GM19043 (cell line): ENCODE measurements around the gene MRE11.
"Not testable (repeated sequence)": the region's sequence is repeated elsewhere in the genome, so short reads cannot be mapped to it uniquely, and the experiment has no call there.

ENCODE experiments used
- ATAC-seq: cut with Tn5 transposase; IDR thresholded peaks from one replicate; pipeline ENCODE4 v1.9.1; 2021; ENCODE audit warnings: low read depth; ENCODE audit not compliant: unreplicated experiment

MRE11 gene

GRCh38 chr11:94433049-94433448, 60.6 kb downstream of the MRE11 start:
- no peak for ATAC-seq

GRCh38 chr11:94424662-94425061, 69.0 kb downstream of the MRE11 start:
- ATAC-seq: no peak

GRCh38 chr11:94424011-94424410, 69.6 kb downstream of the MRE11 start:
- ATAC-seq: no peak

- no peak for ATAC-seq
Observed at GRCh38 chr11:94423507-94423906, 70.1 kb downstream of the MRE11 start.

- no peak for ATAC-seq
Observed at GRCh38 chr11:94418123-94418765, 75.4 kb downstream of the MRE11 start.

- ATAC-seq: no peak
Observed at GRCh38 chr11:94417386-94417987, 76.2 kb downstream of the MRE11 start.

GRCh38 chr11:94405062-94405833, 88.4 kb downstream of the MRE11 start:
- ATAC-seq: no peak

- no peak for ATAC-seq
Observed at GRCh38 chr11:94402355-94402754, 91.3 kb downstream of the MRE11 start.

- ATAC-seq: no peak
Observed at GRCh38 chr11:94401773-94402265, 91.8 kb downstream of the MRE11 start.

GRCh38 chr11:94400839-94401772, 92.5 kb downstream of the MRE11 start, which contains the start of gene GPR83:
GPR83 (minus strand) TSS chr11:94401419; CDS start chr11:94401247, 172 bp downstream.
- no peak for ATAC-seq

- no peak for ATAC-seq
Observed at GRCh38 chr11:94400457-94400838, 93.2 kb downstream of the MRE11 start.

GRCh38 chr11:94400050-94400449, 93.6 kb downstream of the MRE11 start:
- ATAC-seq: no peak

- ATAC-seq: no peak
Observed at GRCh38 chr11:94398101-94398500, 95.5 kb downstream of the MRE11 start.

GRCh38 chr11:94396282-94396681, 97.4 kb downstream of the MRE11 start:
- no peak for ATAC-seq

- not testable (repeated sequence) for ATAC-seq
Observed at GRCh38 chr11:94391937-94392336, 101.7 kb downstream of the MRE11 start.

- ATAC-seq: no peak
Observed at GRCh38 chr11:94379613-94380012, 114.0 kb downstream of the MRE11 start.

- ATAC-seq: no peak
Observed at GRCh38 chr11:94376841-94377240, 116.8 kb downstream of the MRE11 start.

GRCh38 chr11:94370576-94370975, 123.1 kb downstream of the MRE11 start:
- ATAC-seq: not testable (repeated sequence)
